Spleen (tissue), 11 donors: ENCODE data around the gene SRP68. TPM values are rescaled to one million over a fixed set of nuclear protein-coding genes. Genes with fewer than 3 reads are reported as not detected.

Source experiments
- DNase-seq: peaks from one replicate; pipeline ENCODE4 v3.0.0-alpha.2; 2020
- H3K27ac ChIP-seq, 8 donors: fragments of 200-600 bp; sonication (generic) in 7 of 8; 1 replicate in 4 of 8; 2 replicates in 4 of 8; pipeline versions ENCODE4 v1.5.0 to v1.8.0; 2016 to 2021; ENCODE audit warnings: inconsistent platforms in 4 of 8, mild to moderate bottlenecking in 4 of 8, moderate library complexity in 1 of 8
- H3K27me3 ChIP-seq, 7 donors: fragments of 200-600 bp; sonication (generic) in 6 of 7; replicated peaks in 1 of 7; 1 replicate in 4 of 7; 2 replicates in 3 of 7; pipeline versions ENCODE4 v1.5.0 to v1.8.0; 2016 to 2021; ENCODE audit warnings: inconsistent platforms in 3 of 7, mild to moderate bottlenecking in 1 of 7
- H3K36me3 ChIP-seq, 6 donors: fragments of 200-600 bp; sonication (generic) in 5 of 6; 1 replicate in 4 of 6; 2 replicates in 2 of 6; pipeline versions ENCODE4 v1.5.0 to v1.8.0; 2016 to 2021; ENCODE audit warnings: inconsistent platforms in 2 of 6
- H3K4me1 ChIP-seq, 6 donors: fragments of 200-600 bp; sonication (generic) in 5 of 6; 1 replicate in 3 of 6; 2 replicates in 3 of 6; pipeline versions ENCODE4 v1.5.0 to v1.8.0; 2016 to 2021; ENCODE audit warnings: inconsistent platforms in 3 of 6
- H3K4me3 ChIP-seq, 8 donors: fragments of 200-600 bp; sonication (generic) in 7 of 8; 1 replicate in 4 of 8; 2 replicates in 4 of 8; pipeline versions ENCODE4 v1.5.0 to v1.8.0; 2016 to 2021; ENCODE audit warnings: inconsistent platforms in 4 of 8, mild to moderate bottlenecking in 4 of 8, moderate library complexity in 2 of 8
- H3K9me3 ChIP-seq, 8 donors: fragments of 200-600 bp; sonication (generic) in 7 of 8; 1 replicate in 4 of 8; 2 replicates in 4 of 8; pipeline versions ENCODE4 v1.5.0 to v1.8.0; 2016 to 2021; ENCODE audit warnings: inconsistent platforms in 4 of 8
- POLR2A ChIP-seq, 3 donors: fragments of 450-650 bp; IDR thresholded peaks; one replicate each; pipeline ENCODE4 v1.5.1; 2017; ENCODE audit warnings: antibody characterized with exemption in 3 of 3, mild to moderate bottlenecking in 1 of 3
- POLR2AphosphoS5 ChIP-seq, 3 donors: sonication (generic); formaldehyde crosslinking; IDR thresholded peaks; one replicate each; pipeline ENCODE4 v1.5.1; 2017; ENCODE audit warnings: antibody characterized with exemption in 3 of 3
- WGBS, 5 donors: extraction: QIAGEN DNeasy Blood & Tissue Kit in 3 of 5; methylation state at CpG; one replicate each; pipeline versions ENCODE4 v1.1.5 to v1.1.7; 2013 to 2018; 5-methylcytosine and 5-hydroxymethylcytosine counted together
- intact Hi-C: fragments of 100-400 bp; cut with DNase I; formaldehyde crosslinking; loops from one replicate; pipeline ENCODE4 v1.15.0; 2023; ENCODE audit warnings: low total_unique reads
- microRNA-seq, 3 donors: library from miRNA; unstranded; fragments of <30 nt; microRNA quantifications; one replicate each; pipeline versions ENCODE4 to v1.1.0, GENCODE V29; 2019 to 2020
- polyA plus RNA-seq, 3 donors: library from polyadenylated mRNA; stranded (reverse); fragments of 200-250 nt; gene quantifications; one replicate each; pipeline ENCODE4 v1.2.1, GENCODE V29; 2013
- small RNA-seq, 4 donors: library from RNA; depleted of rRNA; stranded (forward); fragments of <200 nt; gene quantifications; one replicate each; pipeline ENCODE3, GENCODE V24; 2016
- total RNA-seq, 7 donors: library from RNA; depleted of rRNA in 3 of 7; stranded (reverse); fragments of >200 nt in 3 of 7; fragmentation: NEBNext Ultra II Directional in 4 of 7; extraction: Animal tissue kit (Norgen Biotek cat#: 25700) in 4 of 7; gene quantifications; one replicate each; pipeline versions ENCODE4 v1.1.0 to v1.2.1, GENCODE V29; 2016 to 2021
- TF ChIP-seq, protein P1 (sequence below), 11 experiments: fragments of 200-600 bp in 7 of 11; fragments of 450-650 bp in 4 of 11; sonication (generic) in 4 of 11; IDR thresholded peaks in 8 of 11; conservative IDR thresholded peaks in 3 of 11; 1 replicate in 7 of 11; 2 replicates in 4 of 11; pipeline versions ENCODE4 v1.4.0 to v1.8.0; 2016 to 2021; ENCODE audit warnings: antibody characterized with exemption in 11 of 11, inconsistent platforms in 4 of 11, mild to moderate bottlenecking in 1 of 11
- donor health status: healthy with polysubstance abuse.
- donor health status: DM: no; HTN: no; CAD: no; lungs with moderate emphysema.
- donor health status: DM: no; HTN: no; CAD: no.
- donor health status: Bipolar disorder and iron deficiency.
- donor health status: healthy.
- donor health status: DM: no; HTN: no; CAD: no.
- donor health status: DM: yes; HTN: yes; CAD: no.

SRP68 gene
- total and polyA plus RNA-seq, 10 donors = 24.5 to 62.0 (median 49.4) TPM

DNA sequence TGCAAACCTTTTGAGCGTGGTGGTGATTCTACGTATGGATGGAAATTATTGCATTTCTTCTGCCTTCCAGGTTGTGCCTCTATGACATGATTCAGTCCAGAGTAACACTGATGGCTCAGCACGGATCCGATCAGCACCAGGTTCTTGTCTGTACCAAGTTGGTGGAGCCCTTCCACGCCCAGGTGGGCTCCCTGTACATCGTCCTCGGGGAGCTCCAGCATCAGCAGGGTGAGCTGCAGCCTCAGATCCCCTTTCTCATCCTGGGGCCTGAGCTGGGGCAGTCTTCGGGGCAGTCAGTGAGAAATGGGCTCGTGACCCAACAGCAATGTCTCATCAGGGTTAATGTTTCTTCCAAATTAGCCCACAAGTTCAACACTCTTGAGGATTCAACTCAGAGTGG, 80.9 kb downstream of the SRP68 start:
- WGBS, 5 donors = 91 to 97% (median 93%) methylated on average over 9 of the region's 9 CpGs
- TF ChIP-seq, protein P1, sequence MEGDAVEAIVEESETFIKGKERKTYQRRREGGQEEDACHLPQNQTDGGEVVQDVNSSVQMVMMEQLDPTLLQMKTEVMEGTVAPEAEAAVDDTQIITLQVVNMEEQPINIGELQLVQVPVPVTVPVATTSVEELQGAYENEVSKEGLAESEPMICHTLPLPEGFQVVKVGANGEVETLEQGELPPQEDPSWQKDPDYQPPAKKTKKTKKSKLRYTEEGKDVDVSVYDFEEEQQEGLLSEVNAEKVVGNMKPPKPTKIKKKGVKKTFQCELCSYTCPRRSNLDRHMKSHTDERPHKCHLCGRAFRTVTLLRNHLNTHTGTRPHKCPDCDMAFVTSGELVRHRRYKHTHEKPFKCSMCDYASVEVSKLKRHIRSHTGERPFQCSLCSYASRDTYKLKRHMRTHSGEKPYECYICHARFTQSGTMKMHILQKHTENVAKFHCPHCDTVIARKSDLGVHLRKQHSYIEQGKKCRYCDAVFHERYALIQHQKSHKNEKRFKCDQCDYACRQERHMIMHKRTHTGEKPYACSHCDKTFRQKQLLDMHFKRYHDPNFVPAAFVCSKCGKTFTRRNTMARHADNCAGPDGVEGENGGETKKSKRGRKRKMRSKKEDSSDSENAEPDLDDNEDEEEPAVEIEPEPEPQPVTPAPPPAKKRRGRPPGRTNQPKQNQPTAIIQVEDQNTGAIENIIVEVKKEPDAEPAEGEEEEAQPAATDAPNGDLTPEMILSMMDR (IDR thresholded peaks at IDR 0.05 in 8 of 11, conservative IDR thresholded peaks at IDR 0.05 in 3 of 11) = no peak
- no peak for TF ChIP-seq POLR2AphosphoS5 (IDR thresholded peaks at IDR 0.05)
- TF ChIP-seq POLR2A (IDR thresholded peaks at IDR 0.05) = no peak
- Histone ChIP-seq H3K4me3 (no peak overlapping the region), H3K9me3 (no peaks in the 10 kb centered on the region), H3K27me3 (no peaks in the 10 kb centered on the region), H3K36me3 (peaks cover 0 to 83% (median 13%) of the 10 kb centered on the region in 6 donors), H3K4me1 (peaks cover 0 to 18% (median 8%) of the 10 kb centered on the region in 6 donors), H3K27ac (peak overlapping the region in 1 of 8 donors; percentile 60)
- intact Hi-C loops = no loop called here
- DNase-seq = peak; percentile 62

Small RNA genes lying within 50 kb of the gene (microRNA-seq; reads per million reads assigned to microRNA genes)
- gene MIR6868 = 2.0 to 2.2 (median 2.1) reads per million in 3 donors

Small RNA genes lying within 50 kb of the gene (small RNA-seq; reads per million reads assigned to genes)
- 0 to 0.08 (median 0.03) reads per million in 4 donors for gene MIR6868

Other genes starting within 250 kb of the SRP68 start
- gene UNC13D, start 228.1 kb downstream of the SRP68 start, total RNA-seq = 100 to 1,000 TPM in 6 of 7 donors, 10 to 100 TPM in 1; 87.1 to 187 (median 129) TPM
- gene UNC13D, start 228.1 kb downstream of the SRP68 start, polyA plus RNA-seq = 10 to 100 TPM; 36.4 to 86.1 (median 53.0) TPM
- 100 to 1,000 TPM in 4 of 7 donors, 10 to 100 TPM in 3; 46.7 to 144 (median 125) TPM for gene WBP2, start 217.2 kb downstream of the SRP68 start, total RNA-seq
- gene WBP2, start 217.2 kb downstream of the SRP68 start, polyA plus RNA-seq = 100 to 1,000 TPM in 1 of 3 donors, 10 to 100 TPM in 2; 70.2 to 104 (median 74.1) TPM
- gene TRIM47, start 193.9 kb downstream of the SRP68 start, total RNA-seq = 10 to 100 TPM; 30.8 to 73.8 (median 38.5) TPM
- gene TRIM47, start 193.9 kb downstream of the SRP68 start, polyA plus RNA-seq = 10 to 100 TPM; 28.1 to 42.0 (median 28.4) TPM
- gene TRIM65, start 175.6 kb downstream of the SRP68 start, total RNA-seq = 10 to 100 TPM; 20.0 to 26.5 (median 23.5) TPM
- 10 to 100 TPM in 2 of 3 donors, 1 to 10 TPM in 1; 9.0 to 28.2 (median 11.6) TPM for gene TRIM65, start 175.6 kb downstream of the SRP68 start, polyA plus RNA-seq
- gene MRPL38, start 167.6 kb downstream of the SRP68 start, total RNA-seq = 10 to 100 TPM; 40.1 to 90.6 (median 74.7) TPM
- 10 to 100 TPM; 59.3 to 90.3 (median 80.8) TPM for gene MRPL38, start 167.6 kb downstream of the SRP68 start, polyA plus RNA-seq
- gene FBF1, start 131.5 kb downstream of the SRP68 start, total RNA-seq = 10 to 100 TPM in 4 of 7 donors, 1 to 10 TPM in 3; 7.7 to 16.0 (median 10.3) TPM
- 10 to 100 TPM in 1 of 3 donors, 1 to 10 TPM in 2; 5.2 to 14.4 (median 7.3) TPM for gene FBF1, start 131.5 kb downstream of the SRP68 start, polyA plus RNA-seq
- 10 to 100 TPM; 36.0 to 60.2 (median 45.9) TPM for gene ACOX1, start 93.4 kb downstream of the SRP68 start, total RNA-seq
- gene ACOX1, start 93.4 kb downstream of the SRP68 start, polyA plus RNA-seq = 1 to 10 TPM; 6.3 to 9.8 (median 6.8) TPM
- 10 to 100 TPM in 5 of 7 donors, 1 to 10 TPM in 2; 6.0 to 20.8 (median 13.4) TPM for gene TEN1, start 93.3 kb downstream of the SRP68 start, total RNA-seq
- gene TEN1, start 93.3 kb downstream of the SRP68 start, polyA plus RNA-seq = 10 to 100 TPM; 25.7 to 38.7 (median 34.8) TPM
- 10 to 100 TPM in 2 of 7 donors, 1 to 10 TPM in 5; 6.7 to 12.0 (median 7.1) TPM for gene CDK3, start 71.7 kb downstream of the SRP68 start, total RNA-seq
- 10 to 100 TPM; 13.8 to 39.8 (median 31.2) TPM for gene CDK3, start 71.7 kb downstream of the SRP68 start, polyA plus RNA-seq
- gene EVPL, start 45.2 kb downstream of the SRP68 start, total RNA-seq = under 1 TPM in 4 of 7 donors, not detected in 3; 0.06 to 0.56 (median 0.20) TPM
- under 1 TPM; 0.04 to 0.29 (median 0.05) TPM for gene EVPL, start 45.2 kb downstream of the SRP68 start, polyA plus RNA-seq
- gene GALR2, start 2.3 kb upstream of the SRP68 start, total RNA-seq = under 1 TPM in 3 of 7 donors, not detected in 4; 0.26 to 0.93 (median 0.51) TPM
- under 1 TPM in 1 of 3 donors, not detected in 2; 0.06 TPM for gene GALR2, start 2.3 kb upstream of the SRP68 start, polyA plus RNA-seq
- gene ZACN, start 6.7 kb upstream of the SRP68 start, total RNA-seq = under 1 TPM in 2 of 7 donors, not detected in 5; 0.17 to 0.27 TPM
- gene ZACN, start 6.7 kb upstream of the SRP68 start, polyA plus RNA-seq = 1 to 10 TPM; 1.0 to 1.9 (median 1.4) TPM
- 100 to 1,000 TPM in 4 of 7 donors, 10 to 100 TPM in 3; 64.5 to 128 (median 104) TPM for gene EXOC7, start 31.3 kb upstream of the SRP68 start, total RNA-seq
- gene EXOC7, start 31.3 kb upstream of the SRP68 start, polyA plus RNA-seq = 10 to 100 TPM; 26.2 to 51.5 (median 35.0) TPM
- gene FOXJ1, start 68.7 kb upstream of the SRP68 start, total RNA-seq = under 1 TPM in 1 of 7 donors, not detected in 6; 0.13 TPM
- gene FOXJ1, start 68.7 kb upstream of the SRP68 start, polyA plus RNA-seq = under 1 TPM in 1 of 3 donors, not detected in 2; 0.05 TPM
- gene RNF157, start 168.0 kb upstream of the SRP68 start, total RNA-seq = 10 to 100 TPM in 3 of 7 donors, 1 to 10 TPM in 4; 6.8 to 13.0 (median 8.6) TPM
- 1 to 10 TPM in 2 of 3 donors, under 1 TPM in 1; 0.89 to 2.0 (median 1.1) TPM for gene RNF157, start 168.0 kb upstream of the SRP68 start, polyA plus RNA-seq
- 10 to 100 TPM; 28.9 to 91.3 (median 63.8) TPM for gene UBALD2, start 192.8 kb upstream of the SRP68 start, total RNA-seq
- gene UBALD2, start 192.8 kb upstream of the SRP68 start, polyA plus RNA-seq = 10 to 100 TPM; 42.5 to 54.7 (median 43.8) TPM
- gene QRICH2, start 235.8 kb upstream of the SRP68 start, total RNA-seq = 1 to 10 TPM; 1.3 to 3.1 (median 2.7) TPM
- gene QRICH2, start 235.8 kb upstream of the SRP68 start, polyA plus RNA-seq = 1 to 10 TPM; 2.4 to 2.7 (median 2.5) TPM